NCI-H82 treated with DMSO at 0.1 percent for 48 hours (cell line): Measurements from ENCODE around the gene ANO6.
A peak's percentile ranks its signal among the peaks of the same experiment; 100 is the strongest.

Experiments
- DNase-seq: peaks from one replicate; lab custom pipeline; 2025; ENCODE audit not compliant: unreplicated experiment; lab: John Stamatoyannopoulos, UW

ANO6 gene

GRCh38 chr12:45279931-45280830 lies 64.3 kb downstream of the ANO6 start:
- no peak for DNase-seq

DNA sequence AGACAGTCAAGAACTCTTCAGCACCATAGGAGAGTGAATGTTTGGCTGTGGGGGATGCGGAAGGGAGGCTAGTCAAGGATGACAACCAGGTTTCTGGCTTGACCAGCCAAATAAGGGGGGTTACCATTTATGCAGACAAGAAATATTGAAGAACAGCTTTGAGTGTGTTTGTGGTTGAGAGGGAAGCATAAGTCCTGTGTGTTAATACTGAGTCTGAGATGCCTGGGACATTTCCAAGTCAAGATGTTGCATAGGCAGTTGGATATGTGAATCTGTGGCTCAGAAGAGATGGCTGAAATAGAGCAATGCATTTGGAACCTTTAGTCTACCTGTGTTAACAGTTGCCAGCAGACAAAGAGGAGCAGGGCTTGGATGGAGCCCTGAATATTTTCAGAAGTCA lies 66.1 kb downstream of the ANO6 start:
- DNase-seq: no peak

DNA sequence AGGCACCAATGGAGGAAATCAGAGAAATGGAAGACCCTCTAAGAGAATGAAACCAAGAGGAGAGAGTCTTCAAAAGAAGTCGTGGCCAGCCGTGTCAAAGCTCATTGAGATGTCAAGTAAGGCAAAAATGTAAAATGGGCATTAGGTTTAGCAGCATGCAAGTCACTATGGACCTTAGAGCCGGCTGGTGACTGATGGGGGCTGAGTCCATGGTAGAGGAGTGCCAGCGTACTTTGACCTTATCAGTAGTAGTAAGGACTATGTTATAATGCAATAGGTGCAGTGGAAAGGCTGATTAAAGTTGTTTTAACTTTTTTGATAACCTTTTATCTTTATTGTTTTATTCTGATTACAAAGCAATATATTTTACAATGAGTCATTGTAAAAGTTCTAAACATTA lies 66.5 kb downstream of the ANO6 start:
- DNase-seq: no peak

DNA sequence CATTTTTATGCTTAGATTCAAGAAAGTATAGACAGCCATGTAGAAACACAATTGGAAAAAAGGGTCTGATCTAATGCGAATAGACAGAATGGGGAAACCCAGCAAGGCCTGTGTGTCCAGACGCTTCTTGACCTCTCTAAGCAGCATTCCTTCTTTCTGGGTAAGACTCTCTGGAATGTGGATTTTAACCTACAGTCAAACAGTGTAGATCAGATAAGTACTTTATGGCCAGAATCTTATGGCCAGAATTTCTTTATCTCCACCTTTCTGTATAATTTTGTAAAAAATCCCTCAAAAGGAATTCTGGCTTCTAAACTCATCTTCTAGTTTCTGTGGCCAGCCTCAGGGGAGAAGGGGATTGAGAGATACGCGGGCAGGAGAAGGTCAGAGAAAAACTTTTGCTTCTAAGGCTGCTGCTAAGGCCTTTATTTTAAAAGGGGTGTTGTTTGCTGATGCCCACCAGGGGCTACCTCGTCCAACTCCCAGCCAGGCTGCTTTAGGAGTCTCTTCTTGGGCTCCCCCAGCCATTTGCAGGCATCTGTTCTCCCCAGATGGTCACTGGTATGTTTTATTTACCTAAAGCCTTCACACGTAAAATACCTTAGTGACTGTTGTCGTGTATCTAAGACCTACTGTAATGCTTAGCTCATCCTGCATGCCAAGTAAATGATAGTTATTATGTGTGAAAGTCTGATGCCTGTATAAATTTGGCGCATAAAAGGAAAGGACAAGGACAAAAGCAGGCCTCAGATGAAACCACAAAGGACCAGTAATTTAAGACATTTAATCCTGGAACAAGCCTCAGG lies 68.4 kb downstream of the ANO6 start:
- DNase-seq: peak; percentile 87

DNA sequence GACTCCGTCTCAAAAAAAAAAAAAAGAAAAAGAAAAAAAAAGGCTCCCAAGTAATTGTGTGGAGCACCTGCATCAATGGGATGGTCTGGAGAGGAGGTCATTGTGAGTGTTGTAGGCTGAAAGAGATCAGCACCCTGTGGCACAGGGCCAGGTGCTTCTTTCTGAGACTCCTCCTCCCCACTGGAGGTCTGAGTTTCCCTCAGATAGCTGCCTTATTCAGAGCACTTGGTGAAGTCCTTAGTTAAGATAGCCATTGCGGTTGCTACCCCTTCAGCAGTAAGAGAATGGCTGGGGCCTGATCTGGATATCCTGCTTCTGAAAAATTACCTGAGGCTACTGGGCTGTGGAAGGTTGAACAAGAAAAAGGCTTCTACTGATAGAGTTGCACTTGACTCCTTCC lies 69.8 kb downstream of the ANO6 start:
- peak; percentile 16 for DNase-seq

- DNase-seq: no peak
Observed at GRCh38 chr12:45286621-45287020, 70.7 kb downstream of the ANO6 start.

- no peak for DNase-seq
Observed at GRCh38 chr12:45289245-45290215, 73.6 kb downstream of the ANO6 start.

GRCh38 chr12:45290216-45290605 lies 74.3 kb downstream of the ANO6 start:
- no peak for DNase-seq

GRCh38 chr12:45291518-45291917 lies 75.6 kb downstream of the ANO6 start:
- no peak for DNase-seq

- no peak for DNase-seq
Observed at GRCh38 chr12:45292486-45293195, 76.7 kb downstream of the ANO6 start.

DNA sequence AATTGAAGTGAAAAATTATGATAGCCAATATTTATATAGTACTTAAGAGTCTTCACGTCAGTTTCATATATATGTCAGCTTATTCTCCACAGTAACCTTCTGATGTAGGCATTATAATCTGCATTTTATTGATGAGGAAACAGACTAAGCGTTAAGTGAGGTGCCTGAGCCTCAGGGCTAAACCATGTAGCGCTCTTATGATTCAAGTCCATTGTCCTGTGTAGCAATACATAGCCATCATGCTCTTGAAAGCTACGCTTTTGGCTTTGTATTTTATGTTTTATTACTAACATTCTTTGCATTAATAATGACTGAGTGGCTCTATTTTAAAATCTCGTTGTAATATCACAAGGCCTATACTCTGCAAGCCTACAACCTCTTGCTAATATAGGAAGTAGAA lies 79.0 kb downstream of the ANO6 start:
- DNase-seq: no peak

DNA sequence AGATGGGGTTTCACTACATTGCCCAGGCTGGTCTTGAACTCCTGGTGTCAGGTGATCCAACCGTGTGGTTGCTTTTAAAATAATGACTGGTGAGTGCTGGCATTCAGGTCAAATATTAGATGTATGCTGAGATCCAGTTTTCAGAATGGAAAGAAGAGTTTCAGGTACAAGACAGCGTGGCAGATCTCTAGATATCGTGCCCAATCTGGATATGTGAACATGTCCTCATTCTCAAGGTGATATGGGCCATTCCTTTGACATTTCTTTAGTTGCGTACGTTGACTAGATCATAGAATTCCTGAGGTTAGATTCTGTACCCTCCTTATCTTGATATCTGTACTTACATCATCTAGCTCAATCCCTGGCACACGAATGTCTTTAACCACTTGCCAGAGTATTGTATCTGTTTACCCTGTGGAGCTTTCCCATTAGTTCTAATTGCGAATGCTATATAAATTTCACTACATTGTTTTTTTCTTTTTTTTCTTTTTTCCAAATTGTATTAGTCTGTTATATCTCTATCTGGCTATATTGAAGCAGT lies 80.2 kb downstream of the ANO6 start:
- DNase-seq: no peak

GRCh38 chr12:45298047-45298446 lies 82.2 kb downstream of the ANO6 start:
- DNase-seq: no peak

- peak; percentile 86 for DNase-seq
Observed at GRCh38 chr12:45298721-45299692, 83.1 kb downstream of the ANO6 start.

- no peak for DNase-seq
Observed at GRCh38 chr12:45302621-45303369, 86.9 kb downstream of the ANO6 start.

- DNase-seq: no peak
Observed at GRCh38 chr12:45303945-45304344, 88.0 kb downstream of the ANO6 start.

- DNase-seq: no peak
Observed at GRCh38 chr12:45304514-45305178, 88.8 kb downstream of the ANO6 start.

DNA sequence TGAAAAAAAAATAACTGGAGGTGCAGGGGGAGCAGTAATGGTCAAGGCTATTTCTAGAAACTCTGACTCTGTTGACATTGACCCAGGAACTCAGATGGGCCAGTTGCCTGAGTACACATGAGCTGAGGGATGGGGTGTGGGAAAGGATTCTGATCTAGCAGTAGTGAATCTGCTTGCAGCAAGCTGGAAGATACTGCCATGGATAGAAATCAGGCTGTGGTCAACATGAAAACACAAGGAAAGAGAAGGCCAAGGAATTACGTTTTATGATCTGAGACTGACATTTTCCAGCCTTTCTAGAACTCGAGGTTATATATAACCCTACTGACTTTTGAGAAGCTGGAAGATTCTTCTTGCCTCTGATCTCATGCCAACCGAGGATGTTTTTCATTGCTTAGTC lies 90.0 kb downstream of the ANO6 start:
- no peak for DNase-seq
